Gastrocnemius medialis (tissue), 4 donors: Measurements from ENCODE around the gene KATNIP.

ENCODE experiments used
- CTCF ChIP-seq, 5 experiments: fragments of 450-650 bp in 3 of 5; fragments of 200-600 bp in 2 of 5; sonication (generic) in 2 of 5; IDR thresholded peaks in 4 of 5; conservative IDR thresholded peaks in 1 of 5; 1 replicate in 4 of 5; 2 replicates in 1 of 5; pipeline ENCODE4 v1.5.1; 2016 to 2019; ENCODE audit warnings: antibody characterized with exemption in 5 of 5, mild to moderate bottlenecking in 3 of 5, moderate library complexity in 3 of 5
- POLR2A ChIP-seq, 2 donors: fragments of 450-650 bp; IDR thresholded peaks; one replicate each; pipeline ENCODE4 v1.6.1; 2017; ENCODE audit warnings: antibody characterized with exemption in 2 of 2, mild to moderate bottlenecking in 2 of 2, moderate library complexity in 2 of 2

DNA sequence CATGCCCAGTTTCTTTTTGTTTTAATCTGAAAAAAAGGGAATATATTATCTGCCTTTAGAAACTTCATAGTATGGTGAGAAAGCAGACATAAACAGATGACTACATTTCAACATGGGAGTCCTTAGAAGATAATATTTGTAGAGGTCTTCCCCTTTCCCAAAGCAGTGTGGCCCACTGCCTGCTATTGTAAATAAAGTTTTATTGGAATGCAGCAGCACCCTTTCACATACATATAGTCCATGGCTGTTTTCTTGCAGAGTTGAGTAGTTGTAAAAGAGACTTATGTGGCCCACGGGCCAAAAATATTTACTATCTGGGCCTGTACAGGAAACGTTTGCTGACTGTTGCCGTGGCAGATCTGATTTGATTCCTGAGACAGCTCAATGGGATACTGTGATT is 8.5 kb downstream of the KATNIP start:
- TF ChIP-seq CTCF (IDR thresholded peaks at IDR 0.05 in 4 of 5, conservative IDR thresholded peaks at IDR 0.05 in 1 of 5): no peak
- TF ChIP-seq POLR2A (IDR thresholded peaks at IDR 0.05): no peak
